BE2C (cell line): ENCODE results near the gene RFPL4AL1. TPM values are rescaled to one million over a fixed set of nuclear protein-coding genes. Genes with fewer than 3 reads are reported as not detected.
"Not testable (repeated sequence)": the region's sequence is repeated elsewhere in the genome, so short reads cannot be mapped to it uniquely, and the experiment has no call there.

ENCODE experiments used
- DNase-seq: peaks from one replicate; pipeline ENCODE4 v3.0.0-alpha.2; 2020
- H3K27me3 ChIP-seq: fragments of 250-450 bp; sonication (Bioruptor Pico); 2 replicates; pipeline ENCODE4 v1.5.1; 2020; ENCODE audit warnings: mild to moderate bottlenecking
- H3K36me3 ChIP-seq: fragments of 250-450 bp; sonication (Bioruptor Pico); 2 replicates; pipeline ENCODE4 v1.5.1; 2020; ENCODE audit warnings: mild to moderate bottlenecking
- H3K4me1 ChIP-seq: fragments of 250-450 bp; sonication (Bioruptor Pico); 2 replicates; pipeline ENCODE4 v1.5.1; 2020
- H3K4me3 ChIP-seq: 2 replicates; pipeline ENCODE4 v1.5.1; 2011; ENCODE audit warnings: low read depth, low read length
- H3K9me3 ChIP-seq: fragments of 250-450 bp; sonication (Bioruptor Pico); 2 replicates; pipeline ENCODE4 v1.5.1; 2020
- CTCF ChIP-seq: IDR thresholded peaks from 2 replicates; pipeline ENCODE4 v1.5.1; 2012; ENCODE audit warnings: mild to moderate bottlenecking, low read depth, low read length
- polyA plus RNA-seq: library from polyadenylated mRNA; unstranded; fragments of >200 nt; gene quantifications from one replicate; pipeline ENCODE4 v1.2.1, GENCODE V29; 2012; ENCODE audit warnings: low read depth, missing spikeins; ENCODE audit not compliant: insufficient read length, insufficient read depth

The RFPL4AL1 gene
- not detected for polyA plus RNA-seq

GRCh38 chr19:55768818-55769217 lies at the start of gene RFPL4AL1:
Gene RFPL4AL1, plus strand, starts transcription at chr19:55769118. Its CDS starts 2,687 bp downstream, at chr19:55771805.
- H3K4me1 ChIP-seq, H3K9me3 ChIP-seq, H3K4me3 ChIP-seq, DNase-seq, H3K36me3 ChIP-seq: not testable (repeated sequence)
- H3K27me3 ChIP-seq = peaks cover 16% of the 10 kb centered on the region

- Histone ChIP-seq H3K9me3 (no peaks in the 10 kb centered on the region), H3K36me3 (no peaks in the 10 kb centered on the region), H3K27me3 (peaks cover 52% of the 10 kb centered on the region), H3K4me3 (no peak overlapping the region), H3K4me1 (no peaks in the 10 kb centered on the region)
- no peak for DNase-seq
- TF ChIP-seq CTCF = no peak
These were observed 48.6 kb upstream of the RFPL4AL1 start for GRCh38 chr19:55720214-55720746.

GRCh38 chr19:55720801-55721200 lies 48.1 kb upstream of the RFPL4AL1 start:
- H3K9me3 ChIP-seq = no peaks in the 10 kb centered on the region
- no peak overlapping the region for H3K4me3 ChIP-seq
- H3K27me3 ChIP-seq = peaks cover 51% of the 10 kb centered on the region
- H3K36me3 ChIP-seq = no peaks in the 10 kb centered on the region
- TF ChIP-seq CTCF = no peak
- no peak for DNase-seq
- H3K4me1 ChIP-seq = no peaks in the 10 kb centered on the region

- Histone ChIP-seq H3K36me3 (no peaks in the 10 kb centered on the region), H3K4me1 (no peaks in the 10 kb centered on the region), H3K4me3 (no peak overlapping the region), H3K9me3 (no peaks in the 10 kb centered on the region), H3K27me3 (peaks cover 46% of the 10 kb centered on the region)
- DNase-seq = no peak
- no peak for TF ChIP-seq CTCF
These were observed 45.4 kb upstream of the RFPL4AL1 start for GRCh38 chr19:55723491-55723890.

GRCh38 chr19:55730378-55730777 lies 38.5 kb upstream of the RFPL4AL1 start:
- H3K27me3 ChIP-seq = peaks cover 38% of the 10 kb centered on the region
- not testable (repeated sequence) for DNase-seq, H3K4me1 ChIP-seq

GRCh38 chr19:55738302-55738701 lies 30.6 kb upstream of the RFPL4AL1 start, which contains the start of gene NLRP9:
Gene NLRP9, minus strand, starts transcription at chr19:55738402. Its CDS starts 28 bp downstream, at chr19:55738374.
- H3K27me3 ChIP-seq = peaks cover 33% of the 10 kb centered on the region
- no peaks in the 10 kb centered on the region for H3K9me3 ChIP-seq
- no peak for DNase-seq
- TF ChIP-seq CTCF = no peak
- H3K4me3 ChIP-seq = no peak within 1 kb of the TSS
- H3K4me1 ChIP-seq = no peaks in the 10 kb centered on the region
- H3K36me3 ChIP-seq = no peaks in the 10 kb centered on the region

More at GRCh38 chr19:55730378-55730777, 38.5 kb upstream of the RFPL4AL1 start:
- H3K4me3 ChIP-seq, H3K36me3 ChIP-seq, H3K9me3 ChIP-seq: not testable (repeated sequence)

- no peaks in the 10 kb centered on the region for H3K9me3 ChIP-seq
- H3K4me3 ChIP-seq = no peak overlapping the region
- no peaks in the 10 kb centered on the region for H3K36me3 ChIP-seq
- no peak for DNase-seq
- no peak for TF ChIP-seq CTCF
- H3K27me3 ChIP-seq = peaks cover 64% of the 10 kb centered on the region
- H3K4me1 ChIP-seq = no peaks in the 10 kb centered on the region
These were observed 18.2 kb upstream of the RFPL4AL1 start for GRCh38 chr19:55750715-55751114.
